ENCODE data around the gene ITGB7. TPM values are rescaled to one million over a fixed set of nuclear protein-coding genes. Genes with fewer than 3 reads are reported as not detected.

ITGB7 gene
- total and polyA plus RNA-seq, 9 of the 15 experiments (the other 6 are each of a cell fraction or from before 2014, with no cell fraction given) = 0.06 to 2.0 (median 0.67) TPM

DNA sequence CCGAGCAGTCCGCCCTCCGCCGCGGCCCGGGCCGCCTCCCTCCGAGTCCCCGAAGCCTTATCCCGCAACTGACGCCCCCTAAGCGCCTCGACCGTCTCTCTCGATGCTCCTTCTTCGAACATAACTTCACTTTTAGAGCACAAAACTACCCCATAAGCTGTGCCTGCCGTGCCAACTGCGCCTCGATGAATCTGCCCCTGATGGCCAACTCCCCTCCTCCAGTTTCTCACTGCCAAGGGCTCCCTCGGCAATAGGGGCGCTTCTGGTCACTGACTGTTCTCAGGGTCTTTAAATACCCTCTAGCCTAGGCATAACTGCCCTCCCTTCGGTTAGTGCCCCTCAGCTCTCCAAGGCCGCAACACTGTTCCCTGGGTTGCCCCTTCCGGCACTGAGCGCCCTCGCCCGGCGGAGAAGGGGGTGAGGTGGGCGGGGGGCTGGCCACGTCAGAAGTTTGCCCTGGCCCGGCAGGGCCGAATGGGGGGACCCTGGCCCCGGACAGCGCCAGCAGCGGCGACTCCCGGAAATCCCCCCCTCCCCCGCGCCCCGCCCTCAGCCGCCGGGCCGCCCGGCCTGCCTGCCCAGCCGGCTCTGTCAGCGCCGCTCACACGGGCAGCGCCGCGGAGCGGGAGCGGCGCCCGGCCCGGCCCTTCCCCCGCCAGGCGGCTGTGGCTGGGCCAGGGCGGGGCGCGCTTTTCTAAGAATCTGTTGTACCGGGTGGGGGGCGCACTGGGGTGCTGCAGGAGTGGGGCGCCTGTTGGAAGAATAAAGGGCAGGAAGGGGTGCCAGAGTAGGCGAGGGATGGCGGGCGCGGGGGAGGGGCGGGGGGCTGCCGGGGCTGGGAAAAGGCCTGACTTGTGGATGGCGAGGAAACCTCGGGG is 14.4 kb upstream of the ITGB7 start (continued):
- TF ChIP-seq, protein P1, sequence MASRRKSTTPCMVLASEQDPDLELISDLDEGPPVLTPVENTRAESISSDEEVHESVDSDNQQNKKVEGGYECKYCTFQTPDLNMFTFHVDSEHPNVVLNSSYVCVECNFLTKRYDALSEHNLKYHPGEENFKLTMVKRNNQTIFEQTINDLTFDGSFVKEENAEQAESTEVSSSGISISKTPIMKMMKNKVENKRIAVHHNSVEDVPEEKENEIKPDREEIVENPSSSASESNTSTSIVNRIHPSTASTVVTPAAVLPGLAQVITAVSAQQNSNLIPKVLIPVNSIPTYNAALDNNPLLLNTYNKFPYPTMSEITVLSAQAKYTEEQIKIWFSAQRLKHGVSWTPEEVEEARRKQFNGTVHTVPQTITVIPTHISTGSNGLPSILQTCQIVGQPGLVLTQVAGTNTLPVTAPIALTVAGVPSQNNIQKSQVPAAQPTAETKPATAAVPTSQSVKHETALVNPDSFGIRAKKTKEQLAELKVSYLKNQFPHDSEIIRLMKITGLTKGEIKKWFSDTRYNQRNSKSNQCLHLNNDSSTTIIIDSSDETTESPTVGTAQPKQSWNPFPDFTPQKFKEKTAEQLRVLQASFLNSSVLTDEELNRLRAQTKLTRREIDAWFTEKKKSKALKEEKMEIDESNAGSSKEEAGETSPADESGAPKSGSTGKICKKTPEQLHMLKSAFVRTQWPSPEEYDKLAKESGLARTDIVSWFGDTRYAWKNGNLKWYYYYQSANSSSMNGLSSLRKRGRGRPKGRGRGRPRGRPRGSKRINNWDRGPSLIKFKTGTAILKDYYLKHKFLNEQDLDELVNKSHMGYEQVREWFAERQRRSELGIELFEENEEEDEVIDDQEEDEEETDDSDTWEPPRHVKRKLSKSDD (conservative IDR thresholded peaks at IDR 0.05; ENCODE audit: low read length) = no peak
- TF ChIP-seq, protein P2, sequence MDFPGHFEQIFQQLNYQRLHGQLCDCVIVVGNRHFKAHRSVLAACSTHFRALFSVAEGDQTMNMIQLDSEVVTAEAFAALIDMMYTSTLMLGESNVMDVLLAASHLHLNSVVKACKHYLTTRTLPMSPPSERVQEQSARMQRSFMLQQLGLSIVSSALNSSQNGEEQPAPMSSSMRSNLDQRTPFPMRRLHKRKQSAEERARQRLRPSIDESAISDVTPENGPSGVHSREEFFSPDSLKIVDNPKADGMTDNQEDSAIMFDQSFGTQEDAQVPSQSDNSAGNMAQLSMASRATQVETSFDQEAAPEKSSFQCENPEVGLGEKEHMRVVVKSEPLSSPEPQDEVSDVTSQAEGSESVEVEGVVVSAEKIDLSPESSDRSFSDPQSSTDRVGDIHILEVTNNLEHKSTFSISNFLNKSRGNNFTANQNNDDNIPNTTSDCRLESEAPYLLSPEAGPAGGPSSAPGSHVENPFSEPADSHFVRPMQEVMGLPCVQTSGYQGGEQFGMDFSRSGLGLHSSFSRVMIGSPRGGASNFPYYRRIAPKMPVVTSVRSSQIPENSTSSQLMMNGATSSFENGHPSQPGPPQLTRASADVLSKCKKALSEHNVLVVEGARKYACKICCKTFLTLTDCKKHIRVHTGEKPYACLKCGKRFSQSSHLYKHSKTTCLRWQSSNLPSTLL (IDR thresholded peaks at IDR 0.05) = no peak
- TF ChIP-seq TEAD2 (tag; IDR thresholded peaks at IDR 0.05) (no peak), RAD51 (IDR thresholded peaks at IDR 0.05; ENCODE audit: borderline replicate concordance, low read depth) (no peak), RUNX1 (IDR thresholded peaks at IDR 0.05; ENCODE audit: low read depth) (no peak), ESRRA (IDR thresholded peaks at IDR 0.05; ENCODE audit: borderline replicate concordance, low read depth) (no peak), ZKSCAN3 (CRISPR knock-in tag; IDR thresholded peaks at IDR 0.05) (no peak), SIRT6 (IDR thresholded peaks at IDR 0.05; ENCODE audit: low read depth, low read length) (no peak), ARID1B (IDR thresholded peaks at IDR 0.05) (peak; percentile 47; the same call in 1 of the 2 replicates), SRSF9 (IDR thresholded peaks at IDR 0.05; ENCODE audit: borderline replicate concordance, low read depth, low read length) (no peak), NFIC (IDR thresholded peaks at IDR 0.05) (0 out of 2 replicates have a peak, but pooled peaks have one; percentile 14)
- TF ChIP-seq, protein P3, sequence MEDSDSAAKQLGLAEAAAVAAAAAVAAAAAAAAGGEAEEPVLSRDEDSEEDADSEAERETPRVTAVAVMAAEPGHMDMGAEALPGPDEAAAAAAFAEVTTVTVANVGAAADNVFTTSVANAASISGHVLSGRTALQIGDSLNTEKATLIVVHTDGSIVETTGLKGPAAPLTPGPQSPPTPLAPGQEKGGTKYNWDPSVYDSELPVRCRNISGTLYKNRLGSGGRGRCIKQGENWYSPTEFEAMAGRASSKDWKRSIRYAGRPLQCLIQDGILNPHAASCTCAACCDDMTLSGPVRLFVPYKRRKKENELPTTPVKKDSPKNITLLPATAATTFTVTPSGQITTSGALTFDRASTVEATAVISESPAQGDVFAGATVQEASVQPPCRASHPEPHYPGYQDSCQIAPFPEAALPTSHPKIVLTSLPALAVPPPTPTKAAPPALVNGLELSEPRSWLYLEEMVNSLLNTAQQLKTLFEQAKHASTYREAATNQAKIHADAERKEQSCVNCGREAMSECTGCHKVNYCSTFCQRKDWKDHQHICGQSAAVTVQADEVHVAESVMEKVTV (CRISPR knock-in tag; IDR thresholded peaks at IDR 0.05) = no peak
- TF ChIP-seq, protein P4, sequence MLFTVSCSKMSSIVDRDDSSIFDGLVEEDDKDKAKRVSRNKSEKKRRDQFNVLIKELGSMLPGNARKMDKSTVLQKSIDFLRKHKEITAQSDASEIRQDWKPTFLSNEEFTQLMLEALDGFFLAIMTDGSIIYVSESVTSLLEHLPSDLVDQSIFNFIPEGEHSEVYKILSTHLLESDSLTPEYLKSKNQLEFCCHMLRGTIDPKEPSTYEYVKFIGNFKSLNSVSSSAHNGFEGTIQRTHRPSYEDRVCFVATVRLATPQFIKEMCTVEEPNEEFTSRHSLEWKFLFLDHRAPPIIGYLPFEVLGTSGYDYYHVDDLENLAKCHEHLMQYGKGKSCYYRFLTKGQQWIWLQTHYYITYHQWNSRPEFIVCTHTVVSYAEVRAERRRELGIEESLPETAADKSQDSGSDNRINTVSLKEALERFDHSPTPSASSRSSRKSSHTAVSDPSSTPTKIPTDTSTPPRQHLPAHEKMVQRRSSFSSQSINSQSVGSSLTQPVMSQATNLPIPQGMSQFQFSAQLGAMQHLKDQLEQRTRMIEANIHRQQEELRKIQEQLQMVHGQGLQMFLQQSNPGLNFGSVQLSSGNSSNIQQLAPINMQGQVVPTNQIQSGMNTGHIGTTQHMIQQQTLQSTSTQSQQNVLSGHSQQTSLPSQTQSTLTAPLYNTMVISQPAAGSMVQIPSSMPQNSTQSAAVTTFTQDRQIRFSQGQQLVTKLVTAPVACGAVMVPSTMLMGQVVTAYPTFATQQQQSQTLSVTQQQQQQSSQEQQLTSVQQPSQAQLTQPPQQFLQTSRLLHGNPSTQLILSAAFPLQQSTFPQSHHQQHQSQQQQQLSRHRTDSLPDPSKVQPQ (CRISPR knock-in tag; IDR thresholded peaks at IDR 0.05; ENCODE audit: borderline replicate concordance) = no peak
- TF ChIP-seq, protein P5, sequence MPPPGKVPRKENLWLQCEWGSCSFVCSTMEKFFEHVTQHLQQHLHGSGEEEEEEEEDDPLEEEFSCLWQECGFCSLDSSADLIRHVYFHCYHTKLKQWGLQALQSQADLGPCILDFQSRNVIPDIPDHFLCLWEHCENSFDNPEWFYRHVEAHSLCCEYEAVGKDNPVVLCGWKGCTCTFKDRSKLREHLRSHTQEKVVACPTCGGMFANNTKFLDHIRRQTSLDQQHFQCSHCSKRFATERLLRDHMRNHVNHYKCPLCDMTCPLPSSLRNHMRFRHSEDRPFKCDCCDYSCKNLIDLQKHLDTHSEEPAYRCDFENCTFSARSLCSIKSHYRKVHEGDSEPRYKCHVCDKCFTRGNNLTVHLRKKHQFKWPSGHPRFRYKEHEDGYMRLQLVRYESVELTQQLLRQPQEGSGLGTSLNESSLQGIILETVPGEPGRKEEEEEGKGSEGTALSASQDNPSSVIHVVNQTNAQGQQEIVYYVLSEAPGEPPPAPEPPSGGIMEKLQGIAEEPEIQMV (tag; conservative IDR thresholded peaks at IDR 0.05; ENCODE audit: low read depth) = no peak
